ENCODE data around the gene LINC01488.

The LINC01488 gene

GRCh38 chr11:69531071-69531716, 49.7 kb downstream of the LINC01488 start:
- DNase-seq, result no peak

DNA sequence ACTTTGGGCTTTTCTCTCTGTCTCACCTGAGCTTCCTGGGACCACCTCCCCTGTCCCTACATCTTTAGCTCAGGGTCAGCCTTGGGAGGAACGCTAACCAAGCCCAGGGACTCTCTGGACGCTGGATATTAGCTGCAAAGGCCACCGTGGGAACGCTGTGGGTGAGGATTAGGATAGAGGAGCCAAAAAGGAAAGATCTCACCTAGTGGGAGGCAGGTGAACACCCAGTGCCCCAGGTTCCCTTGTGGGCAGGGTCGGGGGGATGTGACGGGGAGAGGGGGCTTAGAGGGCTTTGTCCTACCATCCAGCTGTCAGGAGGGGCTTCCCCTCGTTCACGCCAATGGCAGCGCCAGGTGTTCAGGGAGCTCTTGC, 50.2 kb downstream of the LINC01488 start:
- DNase-seq, result no peak

DNA sequence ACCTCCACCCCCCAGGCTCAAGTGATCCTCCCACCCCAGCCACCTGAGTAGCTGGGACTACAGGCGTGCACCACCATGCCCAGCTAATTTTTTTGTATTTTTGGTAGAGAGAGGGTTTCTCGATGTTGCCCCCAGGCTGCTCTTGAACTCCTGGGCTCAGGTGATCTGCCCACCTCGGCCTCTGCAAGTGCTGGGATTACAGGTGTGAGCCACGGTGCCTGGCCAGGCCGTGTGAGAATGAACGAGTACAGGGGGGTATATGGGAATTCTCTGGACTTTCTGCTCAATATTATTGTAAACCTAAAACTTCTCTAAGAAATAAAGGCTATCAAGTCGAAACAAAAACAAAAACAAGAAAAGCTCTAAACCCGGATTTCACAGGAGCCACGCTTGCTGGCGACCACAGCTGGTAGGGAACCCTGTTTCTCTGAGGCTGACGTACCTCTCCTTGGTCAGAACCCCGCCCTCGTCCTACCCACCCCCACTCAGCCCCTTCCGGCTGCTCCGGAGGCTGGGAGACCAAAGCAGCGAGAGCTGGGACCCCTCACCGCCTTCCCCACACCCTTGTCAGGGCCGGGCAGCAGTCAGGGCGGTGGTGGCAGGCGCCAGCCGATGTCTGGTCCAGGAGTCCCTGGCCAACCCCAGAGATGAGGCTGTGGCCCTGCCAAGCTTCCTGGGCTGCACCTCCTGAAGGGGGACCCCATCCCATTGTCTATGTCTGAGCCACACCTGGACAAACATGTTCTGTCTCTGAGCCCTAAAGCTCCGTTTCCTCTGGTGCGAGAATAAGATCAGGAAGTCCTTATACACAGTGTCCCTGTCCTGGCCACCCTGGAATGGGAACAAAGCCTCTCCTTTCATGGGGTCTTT, 52.1 kb downstream of the LINC01488 start:
- DNase-seq, result no peak

DNA sequence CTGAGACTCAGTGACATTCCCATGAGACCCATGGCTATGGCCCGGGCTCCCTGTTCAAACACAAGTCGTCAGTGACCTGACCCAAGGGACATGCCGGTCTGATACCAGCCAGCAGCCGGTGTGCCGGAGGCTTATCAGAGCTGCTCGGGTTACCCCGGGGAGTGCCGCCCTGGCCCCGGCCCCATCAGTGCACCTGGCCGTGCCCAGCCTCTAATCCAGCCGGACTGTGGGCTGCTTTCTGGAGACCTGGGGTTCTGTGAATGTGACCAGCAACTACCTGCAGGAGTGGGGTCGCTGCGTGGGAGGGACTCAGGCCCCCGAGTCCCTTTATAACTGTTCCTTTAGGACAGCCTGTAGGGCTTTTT, 52.7 kb downstream of the LINC01488 start:
- no peak for DNase-seq

GRCh38 chr11:69535908-69536307, 54.4 kb downstream of the LINC01488 start:
- DNase-seq, result no peak

DNA sequence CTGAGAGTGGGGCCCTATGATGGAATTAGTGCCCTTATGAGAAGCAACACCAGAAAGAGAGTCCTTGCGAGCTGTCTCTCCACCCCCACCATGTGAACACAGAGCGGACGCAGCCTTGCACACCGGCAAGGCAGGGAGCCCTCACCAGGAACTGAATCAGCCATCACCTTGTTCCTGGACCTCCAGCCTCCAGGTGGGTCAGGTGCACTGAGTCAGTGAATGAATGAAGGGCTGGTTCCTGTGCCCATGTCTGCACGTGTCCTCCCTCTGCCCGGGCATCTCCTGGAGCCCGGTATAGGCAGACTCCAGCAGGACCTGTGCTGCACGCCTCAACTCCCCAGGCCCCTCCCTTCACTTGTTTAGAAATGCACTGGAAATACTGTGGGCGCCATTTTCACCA, 54.9 kb downstream of the LINC01488 start:
- no peak for DNase-seq

- no peak for DNase-seq
Observed at GRCh38 chr11:69537126-69537525, 55.7 kb downstream of the LINC01488 start.

DNA sequence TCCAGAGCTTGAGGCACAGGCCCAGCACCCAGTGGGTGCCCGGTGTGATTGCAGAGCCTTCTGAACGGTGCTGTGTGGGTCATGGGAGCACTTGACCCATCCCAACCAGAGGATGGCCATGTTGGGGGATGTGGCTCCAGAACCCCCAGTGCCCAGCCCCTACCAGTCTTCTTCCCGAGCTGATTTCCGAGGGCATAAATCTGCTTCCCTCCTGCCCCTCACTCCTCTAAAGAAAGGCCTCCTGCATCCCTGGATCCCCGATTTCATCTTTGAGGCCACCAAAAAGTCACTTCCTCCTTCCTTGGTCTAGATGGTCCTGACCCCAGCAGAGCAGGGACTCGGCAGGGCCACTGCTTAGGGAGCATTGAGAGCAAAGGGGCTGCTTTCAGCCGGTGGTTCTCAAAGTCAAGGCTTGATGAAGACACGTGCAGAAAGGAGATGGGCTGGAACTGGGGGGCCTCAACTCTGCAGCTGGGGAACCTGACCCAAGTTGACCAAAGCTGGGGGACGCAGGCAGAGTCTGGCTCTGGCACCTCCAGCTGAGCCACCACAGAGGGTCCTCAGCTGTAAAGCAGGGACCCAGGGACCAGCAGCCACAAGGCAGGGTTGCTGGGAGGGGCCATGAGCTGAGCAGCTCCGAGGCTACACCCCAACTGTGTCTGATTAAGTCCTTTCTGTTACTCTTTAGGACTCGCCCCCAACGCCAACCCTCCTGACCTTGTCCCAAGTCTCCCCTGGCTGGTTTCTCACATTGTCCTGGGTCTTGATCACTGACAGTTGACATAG, 56.6 kb downstream of the LINC01488 start:
- no peak for DNase-seq

DNA sequence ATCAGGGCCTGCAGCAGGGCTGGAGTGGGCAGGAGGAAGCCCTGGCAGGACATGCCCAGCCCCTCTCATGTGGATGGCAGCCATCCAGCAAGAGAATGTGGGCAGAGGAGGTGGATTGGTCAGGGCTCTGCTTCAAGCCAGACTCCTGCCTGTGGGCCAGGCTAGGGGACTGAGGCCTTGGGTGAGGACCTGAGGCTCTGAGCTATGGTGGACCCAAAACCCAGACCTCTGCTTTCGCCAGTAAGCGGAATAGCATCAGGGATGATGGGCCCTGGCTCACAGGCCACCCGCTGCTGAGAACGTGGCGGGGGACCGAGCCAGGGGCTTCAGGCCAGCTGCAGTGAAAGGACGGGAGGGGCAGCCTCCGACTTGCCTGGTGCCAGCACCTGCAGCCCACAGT, 57.4 kb downstream of the LINC01488 start:
- DNase-seq, result peak in 4 of 14 donors; percentile 22 to 43 (median 30)

DNA sequence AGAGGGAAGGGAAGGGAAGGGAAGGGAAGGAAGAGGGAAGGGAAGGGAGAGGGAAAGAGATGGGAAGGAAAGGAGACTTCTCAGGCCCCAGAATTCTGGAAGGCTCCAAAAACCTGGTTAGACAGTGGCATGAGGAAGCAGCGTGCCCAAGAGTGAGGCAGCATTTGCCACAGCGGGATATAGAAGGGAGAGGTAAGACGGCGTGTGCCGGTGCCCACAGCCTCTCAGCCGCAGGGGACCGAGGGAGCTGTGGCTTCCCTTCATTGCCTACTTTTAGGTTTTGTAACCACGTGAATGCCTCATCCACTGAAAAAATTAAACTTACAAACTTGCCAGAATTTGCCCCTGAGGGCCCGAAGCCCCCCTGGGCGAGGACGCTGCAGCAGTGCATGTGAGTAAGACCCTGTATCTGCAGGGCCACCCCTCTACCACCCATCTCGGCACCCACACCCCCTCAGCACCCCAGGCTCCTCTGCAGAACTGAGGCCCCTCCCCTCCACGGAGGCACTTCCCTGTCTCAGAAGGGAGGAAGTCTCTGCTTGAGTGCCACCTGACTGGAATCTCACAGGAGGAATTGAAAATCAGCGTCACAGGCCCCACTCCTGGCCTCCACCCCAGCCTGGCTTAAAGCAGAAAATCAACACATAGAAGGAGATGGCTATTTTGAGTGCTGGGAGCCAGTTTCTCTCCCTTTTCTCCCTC, 58.1 kb downstream of the LINC01488 start:
- peak in 10 of 14 donors; percentile 15 to 86 (median 55) for DNase-seq

GRCh38 chr11:69540118-69541000, 58.9 kb downstream of the LINC01488 start:
- peak in 6 of 14 donors; percentile 45 to 86 (median 74) for DNase-seq

GRCh38 chr11:69541001-69541285, 59.5 kb downstream of the LINC01488 start:
- no peak for DNase-seq

- DNase-seq, result no peak
Observed at GRCh38 chr11:69541501-69542313, 60.2 kb downstream of the LINC01488 start.

- DNase-seq, result no peak
Observed at GRCh38 chr11:69542314-69543168, 61.1 kb downstream of the LINC01488 start.
